GM12891 (cell line): ENCODE results near the gene MIGA1.
"Not testable (repeated sequence)": the region's sequence is repeated elsewhere in the genome, so short reads cannot be mapped to it uniquely, and the experiment has no call there.

Experiments used
- DNase-seq: peaks from one replicate; pipeline ENCODE4 v3.0.0; 2011; ENCODE audit warnings: low spot score; ENCODE audit not compliant: insufficient read length
- FAIRE-seq: peaks from 2 replicates; lab custom pipeline; 2011; peaks lifted over from hg19 to GRCh38; lab: Jason Lieb, UNC
- PAX5 ChIP-seq: IDR thresholded peaks from 2 replicates; pipeline ENCODE4 v1.6.1; 2011; ENCODE audit warnings: low read length, moderate library complexity, mild to moderate bottlenecking; ENCODE audit not compliant: insufficient read depth, severe bottlenecking
- POLR2A ChIP-seq: IDR thresholded peaks from 2 replicates; pipeline ENCODE4 v1.6.1; 2011; ENCODE audit warnings: low read depth, low read length, control low read depth
- POLR2AphosphoS5 ChIP-seq: IDR thresholded peaks from 2 replicates; pipeline ENCODE4 v1.6.1; 2011; ENCODE audit warnings: low read depth, low read length, control low read depth
- POU2F2 ChIP-seq: IDR thresholded peaks from 2 replicates; pipeline ENCODE4 v1.6.1; 2011; ENCODE audit warnings: low read depth, mild to moderate bottlenecking, control low read depth, low read length, moderate library complexity
- SPI1 ChIP-seq: IDR thresholded peaks from 2 replicates; pipeline ENCODE4 v1.6.1; 2011; ENCODE audit warnings: low read depth, low read length, control low read depth
- TAF1 ChIP-seq: IDR thresholded peaks from 2 replicates; pipeline ENCODE4 v1.6.1; 2011; ENCODE audit warnings: low read depth, low read length, control low read depth

Gene MIGA1

GRCh38 chr1:77891200-77891599, 111.8 kb downstream of the MIGA1 start:
- TF ChIP-seq TAF1 = no peak
- no peak for TF ChIP-seq POU2F2
- TF ChIP-seq POLR2A = no peak
- no peak for TF ChIP-seq PAX5
- no peak for TF ChIP-seq SPI1
- TF ChIP-seq POLR2AphosphoS5 = no peak
- DNase-seq (no peak), FAIRE-seq (no peak)

DNA sequence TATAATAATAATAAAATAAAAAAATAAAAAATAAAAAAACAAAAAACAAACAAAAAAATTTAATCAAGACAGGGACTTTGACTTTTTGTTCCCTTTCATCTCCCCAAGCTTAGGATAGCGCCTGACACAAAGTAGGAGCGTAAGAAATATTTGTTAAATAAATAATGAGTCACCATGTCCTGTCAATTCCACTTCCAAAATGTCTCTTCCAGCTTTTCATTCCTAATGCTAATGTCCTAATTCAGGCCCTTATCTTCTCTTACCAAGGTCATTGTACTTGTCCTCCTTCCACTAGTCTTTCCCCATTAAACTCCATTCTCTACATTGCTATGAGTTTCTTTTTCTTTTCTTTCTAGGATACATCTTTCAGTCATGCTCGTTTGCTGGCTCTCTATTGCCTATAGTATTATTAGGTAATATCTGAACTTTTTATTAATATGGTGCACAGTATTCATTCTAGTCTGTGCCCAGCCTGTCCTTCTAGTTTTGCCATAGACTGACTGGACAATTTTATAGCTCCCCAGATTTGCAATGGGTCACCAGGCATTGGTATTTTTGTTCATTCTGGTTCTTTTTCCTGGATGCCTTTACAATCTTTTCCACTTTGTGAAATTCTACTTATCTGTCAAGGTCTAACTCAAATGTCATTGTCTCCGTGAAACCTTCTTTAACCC, 120.3 kb downstream of the MIGA1 start:
- DNase-seq = no peak
- no peak for FAIRE-seq
- TF ChIP-seq POLR2A = no peak
- TF ChIP-seq POU2F2 = no peak
- TF ChIP-seq POLR2AphosphoS5 = no peak
- TF ChIP-seq PAX5 = no peak
- TF ChIP-seq TAF1 = no peak
- no peak for TF ChIP-seq SPI1

GRCh38 chr1:77900687-77901293, 121.3 kb downstream of the MIGA1 start:
- FAIRE-seq (peak; percentile 85), DNase-seq (no peak)
- TF ChIP-seq POU2F2 (no peak), SPI1 (no peak), TAF1 (no peak), POLR2AphosphoS5 (no peak), POLR2A (no peak), PAX5 (no peak)

DNA sequence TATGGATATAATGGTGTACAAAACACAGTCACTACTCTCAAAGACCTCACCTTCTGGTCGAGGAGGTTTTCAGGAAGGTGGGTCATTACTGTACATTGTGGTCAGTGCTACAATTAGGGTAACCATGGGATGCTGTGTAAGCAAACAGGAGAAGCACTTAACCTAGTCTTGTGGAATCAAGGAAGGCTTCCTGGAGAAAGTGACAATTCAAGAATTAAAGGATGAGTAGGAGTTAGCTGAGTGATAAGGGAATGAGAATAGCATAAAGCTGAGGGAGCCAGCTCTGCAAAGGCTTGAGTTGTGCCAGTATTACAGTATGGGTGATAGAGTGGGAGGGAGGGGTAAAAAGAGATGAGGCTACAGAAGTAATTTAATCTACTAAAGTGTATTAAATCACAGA, 126.2 kb downstream of the MIGA1 start:
- FAIRE-seq = no peak
- TF ChIP-seq POLR2A (no peak), POU2F2 (no peak), POLR2AphosphoS5 (no peak), TAF1 (no peak)
- DNase-seq = no peak

DNA sequence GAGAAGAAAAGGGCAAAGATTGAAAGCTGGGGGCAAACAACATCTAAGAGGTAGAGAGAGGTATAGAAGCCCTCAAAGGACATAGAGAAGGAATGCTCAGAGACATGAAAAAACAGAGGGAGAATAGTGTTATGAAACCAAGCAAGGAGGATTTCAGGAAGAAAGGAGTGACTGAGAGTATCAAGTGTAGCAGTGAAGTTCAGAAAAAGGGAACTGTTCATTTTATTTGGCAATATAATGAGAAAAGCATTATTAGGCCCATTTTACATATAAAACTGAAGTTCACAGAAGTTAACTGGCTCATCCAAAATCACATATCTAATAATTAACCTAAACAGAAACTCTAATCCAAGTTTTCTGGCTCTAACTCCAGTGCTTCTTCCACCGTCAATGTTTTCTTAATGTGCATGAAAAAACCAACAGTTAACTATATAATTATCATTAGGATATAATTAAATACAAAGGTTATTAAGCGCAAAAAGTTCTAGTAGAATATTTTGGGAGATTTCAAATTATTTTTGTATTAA, 126.6 kb downstream of the MIGA1 start:
- FAIRE-seq (no peak), DNase-seq (no peak)
- no peak for TF ChIP-seq TAF1
- peak; percentile 12; the same call in 1 of the 2 replicates for TF ChIP-seq SPI1

DNA sequence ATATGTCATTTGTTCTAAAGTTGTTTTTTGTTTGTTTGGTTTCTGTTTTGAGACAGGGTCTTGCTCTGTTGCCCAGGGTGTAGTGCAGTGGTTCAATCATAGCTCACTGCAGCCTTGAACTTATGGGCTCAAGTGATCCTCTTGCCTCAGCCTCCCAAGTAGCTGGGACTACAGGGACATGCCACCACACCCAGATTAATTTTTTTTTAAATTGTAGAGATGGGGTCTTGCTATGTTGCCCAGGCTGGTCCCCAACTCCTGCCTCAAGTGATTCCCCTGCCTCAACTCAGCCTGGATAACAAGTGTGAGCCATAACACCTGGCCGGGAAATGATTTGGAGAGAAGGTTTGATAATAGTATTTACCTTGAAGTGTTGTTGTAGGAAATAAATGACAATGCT, 127.2 kb downstream of the MIGA1 start:
- no peak for FAIRE-seq
- no peak for TF ChIP-seq POLR2AphosphoS5
- TF ChIP-seq POU2F2 = no peak
- TF ChIP-seq POLR2A = no peak
- TF ChIP-seq PAX5 = no peak
- no peak for TF ChIP-seq SPI1
- no peak for TF ChIP-seq TAF1
- DNase-seq = no peak

- TF ChIP-seq SPI1 (no peak), POU2F2 (no peak), POLR2A (no peak), PAX5 (no peak), TAF1 (no peak), POLR2AphosphoS5 (no peak)
- FAIRE-seq (no peak), DNase-seq (no peak)
Observed at GRCh38 chr1:77910116-77910515, 130.7 kb downstream of the MIGA1 start.

DNA sequence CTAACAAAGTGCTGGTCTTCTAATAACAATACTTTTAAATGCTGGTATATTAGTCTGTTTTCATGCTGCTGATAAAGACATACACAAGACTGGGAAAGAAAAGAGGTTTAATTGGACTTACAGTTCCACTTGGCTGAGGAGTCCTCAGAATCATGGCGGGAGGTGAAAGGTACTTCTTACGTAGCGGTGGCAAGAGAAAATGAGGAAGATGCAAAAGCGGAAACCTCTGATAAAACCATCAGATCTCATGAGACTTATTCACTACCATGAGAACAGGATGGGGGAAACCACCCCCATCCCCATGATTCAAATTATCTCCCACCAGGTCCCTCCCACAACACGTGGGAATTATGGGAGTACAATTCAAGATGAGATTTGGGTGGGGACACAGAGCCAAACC, 139.5 kb downstream of the MIGA1 start:
- FAIRE-seq, DNase-seq: not testable (repeated sequence)

- no peak for FAIRE-seq
- no peak for DNase-seq
- TF ChIP-seq TAF1 (no peak), POLR2A (no peak), POU2F2 (no peak), SPI1 (no peak), PAX5 (no peak), POLR2AphosphoS5 (no peak)
Observed at GRCh38 chr1:77925518-77925917, 146.1 kb downstream of the MIGA1 start.

- TF ChIP-seq SPI1 (no peak), TAF1 (no peak), POLR2A (no peak), POLR2AphosphoS5 (no peak), POU2F2 (no peak), PAX5 (no peak)
- no peak for DNase-seq
- FAIRE-seq = no peak
Observed at GRCh38 chr1:77925956-77926355, 146.5 kb downstream of the MIGA1 start.
